Measurements from ENCODE around the gene CELSR1.

CELSR1 gene

DNA sequence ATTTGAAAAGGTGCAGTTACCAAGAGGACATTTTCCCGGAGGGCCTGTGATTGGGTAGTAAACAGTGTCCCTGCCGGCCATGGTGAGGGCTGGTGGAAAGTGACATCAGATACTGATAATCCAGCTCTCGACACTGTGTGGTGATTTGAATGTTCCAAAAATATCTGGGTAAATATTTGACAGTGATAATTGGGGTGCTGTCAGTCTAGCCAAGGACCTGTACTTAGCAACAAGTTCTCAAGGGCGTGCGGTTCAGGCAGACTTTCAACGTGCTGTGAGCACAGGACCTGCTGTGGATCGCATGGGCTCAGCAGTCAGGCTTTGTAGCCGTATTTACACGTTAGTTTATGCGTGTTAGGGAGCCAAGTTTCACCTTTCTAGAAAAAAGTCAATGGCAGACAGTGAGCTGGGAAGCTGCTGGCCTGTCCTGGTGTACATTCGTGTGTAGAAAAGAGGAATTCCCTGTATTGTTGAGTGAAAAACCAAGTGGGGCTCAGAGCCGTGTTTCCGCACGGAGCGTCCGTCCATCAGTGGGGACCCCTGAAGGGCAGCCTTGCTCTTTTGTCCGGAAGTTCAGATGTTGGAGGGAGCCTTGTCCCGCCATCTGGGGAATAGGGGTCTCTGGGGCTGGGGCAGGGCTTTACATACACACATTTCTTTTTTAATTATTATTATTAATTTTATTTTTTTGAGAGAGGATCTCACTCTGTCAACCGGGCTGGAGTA, 190.6 kb downstream of the CELSR1 start:
- no peaks in the 10 kb centered on the region for H3K4me1 Mint-ChIP-seq
- TF ChIP-seq, protein P1, sequence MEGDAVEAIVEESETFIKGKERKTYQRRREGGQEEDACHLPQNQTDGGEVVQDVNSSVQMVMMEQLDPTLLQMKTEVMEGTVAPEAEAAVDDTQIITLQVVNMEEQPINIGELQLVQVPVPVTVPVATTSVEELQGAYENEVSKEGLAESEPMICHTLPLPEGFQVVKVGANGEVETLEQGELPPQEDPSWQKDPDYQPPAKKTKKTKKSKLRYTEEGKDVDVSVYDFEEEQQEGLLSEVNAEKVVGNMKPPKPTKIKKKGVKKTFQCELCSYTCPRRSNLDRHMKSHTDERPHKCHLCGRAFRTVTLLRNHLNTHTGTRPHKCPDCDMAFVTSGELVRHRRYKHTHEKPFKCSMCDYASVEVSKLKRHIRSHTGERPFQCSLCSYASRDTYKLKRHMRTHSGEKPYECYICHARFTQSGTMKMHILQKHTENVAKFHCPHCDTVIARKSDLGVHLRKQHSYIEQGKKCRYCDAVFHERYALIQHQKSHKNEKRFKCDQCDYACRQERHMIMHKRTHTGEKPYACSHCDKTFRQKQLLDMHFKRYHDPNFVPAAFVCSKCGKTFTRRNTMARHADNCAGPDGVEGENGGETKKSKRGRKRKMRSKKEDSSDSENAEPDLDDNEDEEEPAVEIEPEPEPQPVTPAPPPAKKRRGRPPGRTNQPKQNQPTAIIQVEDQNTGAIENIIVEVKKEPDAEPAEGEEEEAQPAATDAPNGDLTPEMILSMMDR (IDR thresholded peaks at IDR 0.05): no peak
- no peaks in the 10 kb centered on the region for H3K27me3 Mint-ChIP-seq (ENCODE audit: low read depth, poor library complexity)
- H3K36me3 Mint-ChIP-seq (ENCODE audit: low read depth): peaks cover 63% of the 10 kb centered on the region
- H3K27ac Mint-ChIP-seq: no peak overlapping the region
- no peak for DNase-seq
- no peak overlapping the region for H3K4me3 Mint-ChIP-seq
- no peaks in the 10 kb centered on the region for H3K9me3 Mint-ChIP-seq

DNA sequence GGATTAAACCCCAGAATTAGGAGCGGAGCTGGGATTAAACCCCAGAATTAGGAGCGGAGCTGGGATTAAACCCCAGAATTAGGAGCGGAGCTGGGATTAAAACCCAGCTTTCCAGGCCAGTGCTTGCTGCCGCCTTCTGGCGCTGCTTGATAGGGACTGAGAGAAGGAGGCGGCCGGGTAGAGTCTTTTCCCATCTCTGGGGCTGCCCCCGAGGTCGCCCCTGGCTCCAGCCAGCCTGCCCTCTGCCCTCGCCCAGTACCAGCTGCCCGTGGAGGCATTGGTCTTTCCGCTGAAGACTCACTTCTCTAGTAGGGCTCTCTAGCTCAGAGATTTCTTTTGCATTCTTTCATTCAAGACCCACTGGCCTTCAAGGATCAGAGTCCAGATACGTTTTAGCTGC, 196.7 kb downstream of the CELSR1 start:
- DNase-seq: no peak
- H3K27ac Mint-ChIP-seq: no peak overlapping the region
- peaks cover 20% of the 10 kb centered on the region for H3K4me1 Mint-ChIP-seq
- TF ChIP-seq, protein P1 (IDR thresholded peaks at IDR 0.05): no peak
- H3K36me3 Mint-ChIP-seq (ENCODE audit: low read depth): peaks cover 67% of the 10 kb centered on the region
- no peak overlapping the region for H3K4me3 Mint-ChIP-seq
- peaks cover 2% of the 10 kb centered on the region for H3K27me3 Mint-ChIP-seq (ENCODE audit: low read depth, poor library complexity)
- H3K9me3 Mint-ChIP-seq: no peaks in the 10 kb centered on the region

DNA sequence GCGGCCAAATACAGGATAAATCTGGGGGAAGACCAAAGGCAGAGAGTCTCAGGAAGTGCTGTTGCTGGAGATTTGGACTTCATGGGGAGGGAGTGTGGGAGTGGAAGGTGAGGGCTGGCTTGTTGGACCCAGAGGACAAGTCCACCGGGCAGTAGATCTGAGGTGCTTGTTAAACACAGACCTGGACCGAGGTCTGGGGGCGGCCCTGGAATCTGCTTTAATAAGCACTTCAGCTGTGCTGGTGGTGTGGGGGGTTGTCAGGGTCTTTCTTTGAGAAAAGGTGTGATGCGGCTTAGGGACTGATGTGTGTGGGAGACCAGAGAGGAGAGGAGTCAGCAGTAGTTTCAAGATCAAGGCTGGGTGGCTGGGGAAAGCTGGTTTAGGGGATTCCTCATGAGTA, 197.5 kb downstream of the CELSR1 start:
- DNase-seq: no peak
- H3K36me3 Mint-ChIP-seq (ENCODE audit: low read depth): peaks cover 64% of the 10 kb centered on the region
- peak overlapping the region; percentile 27 for H3K27ac Mint-ChIP-seq
- H3K4me1 Mint-ChIP-seq: peaks cover 24% of the 10 kb centered on the region
- peaks cover 2% of the 10 kb centered on the region for H3K27me3 Mint-ChIP-seq (ENCODE audit: low read depth, poor library complexity)
- TF ChIP-seq, protein P1 (IDR thresholded peaks at IDR 0.05): no peak
- no peak overlapping the region for H3K4me3 Mint-ChIP-seq
- no peaks in the 10 kb centered on the region for H3K9me3 Mint-ChIP-seq

DNA sequence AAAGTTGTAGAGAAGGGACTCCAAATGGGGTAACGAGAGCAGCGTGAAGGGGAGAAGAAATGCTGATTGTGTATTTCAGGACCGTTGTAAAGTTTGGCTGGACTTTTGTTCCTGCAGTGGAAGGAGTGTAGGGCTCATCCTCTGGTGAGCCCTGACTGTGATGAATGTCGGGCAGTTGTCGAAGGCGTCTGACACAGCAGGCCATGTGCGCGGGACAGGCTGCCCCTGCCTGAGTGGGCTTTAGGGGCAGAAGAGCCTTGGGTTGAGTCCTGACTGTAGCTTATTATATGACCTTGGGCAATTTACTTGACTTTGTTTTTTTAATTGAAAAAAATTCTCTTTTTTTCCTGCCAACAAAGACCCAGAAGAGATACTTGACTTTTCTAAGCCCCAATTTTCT, 198.8 kb downstream of the CELSR1 start:
- H3K4me1 Mint-ChIP-seq: peaks cover 31% of the 10 kb centered on the region
- H3K27ac Mint-ChIP-seq: no peak overlapping the region
- DNase-seq: no peak
- no peaks in the 10 kb centered on the region for H3K9me3 Mint-ChIP-seq
- no peak overlapping the region for H3K4me3 Mint-ChIP-seq
- H3K27me3 Mint-ChIP-seq (ENCODE audit: low read depth, poor library complexity): peaks cover 2% of the 10 kb centered on the region
- TF ChIP-seq, protein P1 (IDR thresholded peaks at IDR 0.05): no peak
- H3K36me3 Mint-ChIP-seq (ENCODE audit: low read depth): peaks cover 53% of the 10 kb centered on the region

DNA sequence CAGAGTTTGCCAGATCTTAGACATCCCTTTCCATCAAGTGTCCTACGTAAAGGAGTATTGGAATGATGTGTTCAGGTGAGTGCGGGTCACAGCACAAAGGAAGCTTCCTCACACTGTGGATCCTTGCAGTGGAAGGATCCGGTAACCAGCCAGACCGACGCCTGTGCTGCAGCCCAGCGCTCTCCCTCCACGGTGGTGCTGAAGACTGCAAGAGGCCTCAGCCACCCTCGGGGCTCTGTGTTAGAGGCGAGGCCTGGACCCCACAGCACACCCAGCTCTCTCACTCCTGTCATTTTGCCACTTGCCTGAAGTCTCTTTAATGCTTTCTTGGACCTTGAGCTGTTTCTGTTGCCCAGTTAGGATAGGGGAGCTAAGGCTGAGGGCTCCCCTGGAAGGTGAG, 199.6 kb downstream of the CELSR1 start:
- peaks cover 4% of the 10 kb centered on the region for H3K27me3 Mint-ChIP-seq (ENCODE audit: low read depth, poor library complexity)
- TF ChIP-seq, protein P1 (IDR thresholded peaks at IDR 0.05): no peak
- peaks cover 57% of the 10 kb centered on the region for H3K36me3 Mint-ChIP-seq (ENCODE audit: low read depth)
- H3K9me3 Mint-ChIP-seq: no peaks in the 10 kb centered on the region
- H3K4me3 Mint-ChIP-seq: peak overlapping the region; percentile 59
- H3K4me1 Mint-ChIP-seq: peaks cover 31% of the 10 kb centered on the region
- no peak overlapping the region for H3K27ac Mint-ChIP-seq
- no peak for DNase-seq
